CD4-positive, CD25-positive, alpha-beta regulatory T cell (primary cell): ENCODE results near the gene MTSS2. TPM values are rescaled to one million over a fixed set of nuclear protein-coding genes. Genes with fewer than 3 reads are reported as not detected.
A peak's percentile ranks its signal among the peaks of the same experiment; 100 is the strongest.

Source experiments
- ATAC-seq, 2 donors: fragments of 150-1000 bp; cut with Tn5 transposase; one replicate each; pipeline ENCODE4 v1.10.0; 2021; ENCODE audit warnings: low read depth in 2 of 2, moderate number of reproducible peaks in 2 of 2, moderate library complexity in 1 of 2
- DNase-seq, 3 donors: peaks; one replicate each; pipeline versions ENCODE4 v3.0.0 to v3.0.0-alpha.2; 2012 to 2022; ENCODE audit warnings: mixed read lengths in 1 of 3
- H3K27ac ChIP-seq: one replicate; pipeline ENCODE4 v1.7.0; 2013; ENCODE audit warnings: mild to moderate bottlenecking, low read length; ENCODE audit not compliant: insufficient read depth, poor library complexity, severe bottlenecking
- H3K27me3 ChIP-seq: one replicate; pipeline ENCODE4 v1.7.0; 2013; ENCODE audit warnings: low read length; ENCODE audit not compliant: control insufficient read depth, insufficient read depth
- H3K36me3 ChIP-seq: one replicate; pipeline ENCODE4 v1.7.0; 2013; ENCODE audit warnings: mild to moderate bottlenecking, low read length, moderate library complexity; ENCODE audit not compliant: control insufficient read depth, insufficient read depth
- H3K4me1 ChIP-seq: 2 replicates; pipeline ENCODE4 v1.7.0; 2013; ENCODE audit warnings: mild to moderate bottlenecking, low read length; ENCODE audit not compliant: insufficient read depth, control insufficient read depth, poor library complexity, severe bottlenecking
- H3K4me3 ChIP-seq: one replicate; pipeline ENCODE4 v1.7.0; 2013; ENCODE audit warnings: low read depth, mild to moderate bottlenecking, low read length, moderate library complexity
- H3K9me3 ChIP-seq, 2 experiments: 1 replicate in 1 of 2; 2 replicates in 1 of 2; pipeline ENCODE4 v1.7.0; 2013; ENCODE audit warnings: low read length in 2 of 2, mild to moderate bottlenecking in 1 of 2, moderate library complexity in 1 of 2; ENCODE audit not compliant: control insufficient read depth in 2 of 2
- H3K27ac Mint-ChIP-seq, 3 donors: one replicate each; pipeline ENCODE4 v1.8.0; 2020 to 2022; ENCODE audit warnings: mild to moderate bottlenecking in 3 of 3, mixed read lengths in 3 of 3, moderate library complexity in 2 of 3
- H3K27me3 Mint-ChIP-seq: one replicate; pipeline ENCODE4 v1.8.0; 2022; ENCODE audit warnings: mild to moderate bottlenecking, mixed read lengths
- H3K36me3 Mint-ChIP-seq: one replicate; pipeline ENCODE4 v1.8.0; 2020; ENCODE audit warnings: mixed read lengths
- H3K4me1 Mint-ChIP-seq, 4 donors: one replicate each; pipeline ENCODE4 v1.8.0; 2020 to 2022; ENCODE audit warnings: mixed read lengths in 4 of 4, mild to moderate bottlenecking in 1 of 4
- H3K4me3 Mint-ChIP-seq, 4 donors: one replicate each; pipeline ENCODE4 v1.8.0; 2020 to 2022; ENCODE audit warnings: mild to moderate bottlenecking in 4 of 4, mixed read lengths in 4 of 4, moderate library complexity in 3 of 4
- H3K9me3 Mint-ChIP-seq, 7 donors: one replicate each; pipeline ENCODE4 v1.8.0; 2020 to 2022; ENCODE audit warnings: mixed read lengths in 7 of 7, mild to moderate bottlenecking in 3 of 7, moderate library complexity in 2 of 7
- polyA plus RNA-seq, 4 donors: library from polyadenylated mRNA; unstranded; fragments of 300-500 nt; fragmentation: Illumina TruSeq; gene quantifications; one replicate each; pipeline ENCODE4 v1.2.3, GENCODE V29; 2021
- total RNA-seq: library from RNA; stranded (reverse); gene quantifications from one replicate; pipeline ENCODE4 v1.2.3, GENCODE V29; 2022

MTSS2 gene
- total and polyA plus RNA-seq, 5 donors from 2014 or later, result 2.9 TPM; not detected in 4

- no peak overlapping the region for H3K27ac ChIP-seq
- no peak for ATAC-seq
- peaks cover 4% of the 10 kb centered on the region for H3K36me3 Mint-ChIP-seq
- no peak for DNase-seq
- no peaks in the 10 kb centered on the region for H3K27me3 ChIP-seq
- no peak overlapping the region for H3K4me3 ChIP-seq
- no peaks in the 10 kb centered on the region for H3K4me1 ChIP-seq
- H3K4me1 Mint-ChIP-seq, result no peaks in the 10 kb centered on the region
- H3K9me3 ChIP-seq, result no peaks in the 10 kb centered on the region
- peak overlapping the region in 2 of 3 donors; percentile 18 to 58 for H3K27ac Mint-ChIP-seq
- H3K4me3 Mint-ChIP-seq, result no peak overlapping the region
- peaks cover 2% of the 10 kb centered on the region for H3K36me3 ChIP-seq
- no peaks in the 10 kb centered on the region for H3K27me3 Mint-ChIP-seq
- no peaks in the 10 kb centered on the region for H3K9me3 Mint-ChIP-seq
Observed at GRCh38 chr16:70706948-70707465, 21.2 kb upstream of the MTSS2 start.

DNA sequence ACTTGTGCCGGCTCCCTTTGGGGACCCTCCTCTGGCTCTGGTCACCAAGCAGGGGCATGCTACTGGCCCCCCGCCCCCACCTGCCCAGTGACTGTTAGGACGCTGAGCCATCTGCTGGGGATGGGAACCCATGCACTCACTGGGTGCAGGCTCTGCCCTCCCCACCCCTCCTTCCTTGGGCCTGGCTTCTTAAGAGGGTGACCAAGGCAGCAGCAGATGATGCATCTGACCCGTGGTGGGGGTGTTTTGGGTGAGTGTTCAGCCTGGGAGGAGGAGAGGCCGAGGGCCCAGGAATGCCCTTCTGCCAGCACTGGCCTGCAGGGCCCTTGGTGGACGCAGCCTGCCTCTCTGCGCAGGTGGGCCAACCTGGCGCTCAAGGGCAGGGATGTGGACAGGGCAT is 19.2 kb upstream of the MTSS2 start:
- no peak overlapping the region for H3K4me3 ChIP-seq
- H3K27me3 Mint-ChIP-seq, result no peaks in the 10 kb centered on the region
- H3K27ac ChIP-seq, result no peak overlapping the region
- ATAC-seq, result no peak
- no peaks in the 10 kb centered on the region for H3K4me1 ChIP-seq
- no peaks in the 10 kb centered on the region for H3K9me3 ChIP-seq
- H3K4me3 Mint-ChIP-seq, result no peak overlapping the region
- peaks cover 0 to 5% (median 0%) of the 10 kb centered on the region in 4 donors for H3K4me1 Mint-ChIP-seq
- H3K36me3 ChIP-seq, result no peaks in the 10 kb centered on the region
- no peak for DNase-seq
- H3K9me3 Mint-ChIP-seq, result no peaks in the 10 kb centered on the region
- no peak overlapping the region for H3K27ac Mint-ChIP-seq
- peaks cover 5% of the 10 kb centered on the region for H3K36me3 Mint-ChIP-seq
- no peaks in the 10 kb centered on the region for H3K27me3 ChIP-seq

DNA sequence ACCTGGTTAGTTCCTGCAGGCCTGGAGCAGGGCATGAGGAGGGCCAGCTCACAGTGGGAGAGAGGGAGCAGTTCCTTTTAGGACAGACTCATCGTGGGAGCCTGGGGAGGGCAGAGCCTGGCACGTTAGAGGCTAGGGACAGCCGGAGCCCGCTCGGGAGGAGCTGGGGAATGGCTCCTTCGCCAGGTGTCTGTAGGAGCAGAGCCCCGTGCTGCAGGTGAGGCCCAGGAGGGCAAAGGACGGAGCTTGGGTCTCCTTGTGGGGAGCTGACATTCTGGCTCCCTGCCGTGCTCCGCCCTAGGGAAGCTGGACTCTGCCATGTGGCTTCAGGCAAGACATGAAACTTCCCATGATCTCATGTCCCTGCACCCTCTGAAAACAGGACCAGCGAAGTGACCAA is 18.7 kb upstream of the MTSS2 start:
- peaks cover 0 to 5% (median 0%) of the 10 kb centered on the region in 4 donors for H3K4me1 Mint-ChIP-seq
- peaks cover 5% of the 10 kb centered on the region for H3K36me3 Mint-ChIP-seq
- no peaks in the 10 kb centered on the region for H3K9me3 ChIP-seq

DNA sequence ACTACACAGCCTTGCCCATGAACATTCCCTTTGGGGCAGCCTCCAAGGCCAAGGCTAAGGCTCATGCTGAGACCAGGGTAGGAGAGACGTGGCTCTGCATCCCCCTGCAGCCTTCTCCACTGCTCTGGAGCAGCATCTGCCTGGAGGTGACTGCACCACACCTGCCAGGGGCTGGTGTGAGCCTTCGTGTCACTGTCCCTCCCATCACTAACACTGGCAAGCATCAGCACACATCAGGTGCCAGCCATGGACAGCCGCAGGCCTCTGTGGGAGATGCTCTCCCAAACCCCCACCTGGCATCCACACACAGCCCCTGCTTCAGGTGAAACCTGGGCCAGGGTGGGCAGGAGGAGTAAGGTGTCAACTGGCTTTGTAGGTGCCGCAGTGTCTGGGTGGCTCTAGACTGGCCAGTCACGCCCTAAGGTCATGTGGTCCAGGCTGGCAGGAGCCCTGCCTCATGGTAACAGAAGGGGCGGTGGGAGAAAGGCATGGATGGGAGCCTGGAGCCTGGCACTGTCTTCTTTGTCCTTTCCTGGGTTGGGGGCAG is 18.1 kb upstream of the MTSS2 start:
- peaks cover 11% of the 10 kb centered on the region for H3K36me3 Mint-ChIP-seq
- H3K9me3 ChIP-seq, result no peaks in the 10 kb centered on the region
- ATAC-seq (no peak), DNase-seq (no peak)
- H3K4me3 ChIP-seq, result no peak overlapping the region
- H3K27me3 Mint-ChIP-seq, result no peaks in the 10 kb centered on the region
- no peaks in the 10 kb centered on the region for H3K4me1 ChIP-seq
- no peaks in the 10 kb centered on the region for H3K27me3 ChIP-seq
- no peak overlapping the region for H3K4me3 Mint-ChIP-seq
- no peak overlapping the region for H3K27ac Mint-ChIP-seq
- H3K27ac ChIP-seq, result no peak overlapping the region
- H3K36me3 ChIP-seq, result peaks cover 8% of the 10 kb centered on the region
- no peaks in the 10 kb centered on the region for H3K9me3 Mint-ChIP-seq
- peaks cover 0 to 10% (median 0%) of the 10 kb centered on the region in 4 donors for H3K4me1 Mint-ChIP-seq

More for the DNA sequence above, 18.7 kb upstream of the MTSS2 start:
- DNase-seq, result no peak
- H3K27ac ChIP-seq, result no peak overlapping the region
- H3K27me3 ChIP-seq, result no peaks in the 10 kb centered on the region
- Mint-ChIP-seq H3K27ac (no peak overlapping the region), H3K9me3 (no peaks in the 10 kb centered on the region), H3K4me3 (no peak overlapping the region), H3K27me3 (no peaks in the 10 kb centered on the region)
- H3K36me3 ChIP-seq, result peaks cover 2% of the 10 kb centered on the region
- ATAC-seq, result no peak
- H3K4me3 ChIP-seq, result no peak overlapping the region
- no peaks in the 10 kb centered on the region for H3K4me1 ChIP-seq

GRCh38 chr16:70703041-70703834 is 17.4 kb upstream of the MTSS2 start:
- peaks cover 11% of the 10 kb centered on the region for H3K36me3 Mint-ChIP-seq
- H3K4me1 ChIP-seq, result no peaks in the 10 kb centered on the region
- no peaks in the 10 kb centered on the region for H3K9me3 Mint-ChIP-seq
- peaks cover 0 to 10% (median 0%) of the 10 kb centered on the region in 4 donors for H3K4me1 Mint-ChIP-seq
- no peak overlapping the region for H3K4me3 Mint-ChIP-seq
- H3K27ac Mint-ChIP-seq, result no peak overlapping the region
- H3K36me3 ChIP-seq, result peaks cover 8% of the 10 kb centered on the region
- H3K4me3 ChIP-seq, result no peak overlapping the region
- no peaks in the 10 kb centered on the region for H3K27me3 ChIP-seq
- no peaks in the 10 kb centered on the region for H3K27me3 Mint-ChIP-seq
- no peaks in the 10 kb centered on the region for H3K9me3 ChIP-seq
- no peak overlapping the region for H3K27ac ChIP-seq
- DNase-seq (no peak), ATAC-seq (no peak)

GRCh38 chr16:70702624-70703023 is 16.8 kb upstream of the MTSS2 start:
- no peak for DNase-seq
- Mint-ChIP-seq H3K27ac (no peak overlapping the region), H3K36me3 (peaks cover 11% of the 10 kb centered on the region), H3K27me3 (no peaks in the 10 kb centered on the region), H3K9me3 (no peaks in the 10 kb centered on the region), H3K4me3 (no peak overlapping the region), H3K4me1 (peaks cover 0 to 13% (median 0%) of the 10 kb centered on the region in 4 donors)
- Histone ChIP-seq H3K4me1 (no peaks in the 10 kb centered on the region), H3K36me3 (peaks cover 8% of the 10 kb centered on the region), H3K4me3 (no peak overlapping the region), H3K27me3 (no peaks in the 10 kb centered on the region), H3K27ac (no peak overlapping the region), H3K9me3 (no peaks in the 10 kb centered on the region)
- no peak for ATAC-seq

DNA sequence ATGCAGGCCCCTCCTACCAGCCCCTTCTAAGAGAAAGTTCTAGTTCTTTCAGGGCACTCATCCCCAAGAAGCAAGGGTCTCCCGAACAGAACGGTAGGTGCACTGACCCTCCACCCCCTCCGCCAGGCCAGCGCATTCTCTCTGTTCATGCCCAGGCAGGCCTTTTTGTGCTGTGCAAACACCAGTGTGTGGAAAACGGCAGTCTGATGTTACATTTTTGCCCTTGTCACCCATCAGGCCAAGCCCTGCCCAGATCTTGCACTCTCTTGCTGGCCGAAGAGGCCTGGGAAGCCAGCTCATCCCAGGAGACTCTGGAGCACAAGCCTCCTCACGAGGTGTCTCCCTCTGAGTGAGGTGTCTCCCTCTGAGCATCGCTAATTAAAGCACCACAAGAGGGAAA is 16.1 kb upstream of the MTSS2 start:
- no peak for DNase-seq
- Mint-ChIP-seq H3K9me3 (no peaks in the 10 kb centered on the region), H3K36me3 (peaks cover 11% of the 10 kb centered on the region), H3K27ac (peak overlapping the region in 1 of 3 donors; percentile 32), H3K27me3 (no peaks in the 10 kb centered on the region), H3K4me3 (no peak overlapping the region), H3K4me1 (peaks cover 0 to 14% (median 0%) of the 10 kb centered on the region in 4 donors)
- Histone ChIP-seq H3K4me3 (no peak overlapping the region), H3K4me1 (no peaks in the 10 kb centered on the region), H3K9me3 (no peaks in the 10 kb centered on the region), H3K36me3 (peaks cover 8% of the 10 kb centered on the region), H3K27me3 (no peaks in the 10 kb centered on the region), H3K27ac (no peak overlapping the region)
- no peak for ATAC-seq
